ENCODE data around the gene CADPS.

CADPS gene

DNA sequence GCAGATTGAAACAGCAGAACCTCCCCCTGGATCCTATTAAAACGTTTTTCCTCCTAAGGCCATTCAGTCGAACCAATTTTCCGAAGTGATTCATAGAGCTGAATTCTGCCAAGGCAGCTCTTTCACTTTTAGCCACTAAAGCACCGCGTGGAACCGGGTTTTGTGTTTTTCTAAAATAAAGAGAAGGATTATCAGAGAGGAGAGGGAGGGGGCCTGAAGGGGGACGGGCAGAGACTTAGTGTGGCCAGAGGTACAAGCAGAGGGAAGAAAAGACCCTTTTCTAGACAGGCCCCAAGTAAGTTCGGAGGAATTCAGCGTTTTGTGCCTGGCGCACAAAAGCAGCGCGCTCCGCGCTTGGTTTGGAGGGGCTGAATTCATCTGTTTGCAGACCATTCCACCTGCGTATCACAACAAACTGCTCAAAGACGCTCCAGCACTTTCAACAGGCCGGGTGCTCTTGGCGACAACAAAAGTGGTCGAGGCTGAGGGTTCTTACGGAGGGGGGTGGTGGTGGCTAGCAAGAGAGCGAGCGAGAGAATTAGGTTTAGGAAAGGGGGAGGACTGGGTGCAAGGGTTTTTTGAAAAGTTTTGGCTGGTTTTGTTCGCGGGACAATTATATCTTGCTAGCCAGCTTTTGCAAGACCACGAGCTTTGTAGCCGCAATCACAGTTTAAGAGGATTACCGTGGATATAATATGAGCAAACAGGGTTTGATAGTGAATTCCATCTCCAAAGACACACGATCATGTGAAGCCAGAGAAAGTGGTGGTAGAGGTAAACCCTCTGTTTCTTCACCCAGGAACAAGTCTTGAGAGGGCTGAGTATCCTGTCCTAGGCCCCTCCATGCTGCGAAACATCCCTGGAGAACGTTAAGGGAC lies 500.6 kb downstream of the CADPS start:
- DNase-seq (ENCODE audit: low spot score) = peak; percentile 31

DNA sequence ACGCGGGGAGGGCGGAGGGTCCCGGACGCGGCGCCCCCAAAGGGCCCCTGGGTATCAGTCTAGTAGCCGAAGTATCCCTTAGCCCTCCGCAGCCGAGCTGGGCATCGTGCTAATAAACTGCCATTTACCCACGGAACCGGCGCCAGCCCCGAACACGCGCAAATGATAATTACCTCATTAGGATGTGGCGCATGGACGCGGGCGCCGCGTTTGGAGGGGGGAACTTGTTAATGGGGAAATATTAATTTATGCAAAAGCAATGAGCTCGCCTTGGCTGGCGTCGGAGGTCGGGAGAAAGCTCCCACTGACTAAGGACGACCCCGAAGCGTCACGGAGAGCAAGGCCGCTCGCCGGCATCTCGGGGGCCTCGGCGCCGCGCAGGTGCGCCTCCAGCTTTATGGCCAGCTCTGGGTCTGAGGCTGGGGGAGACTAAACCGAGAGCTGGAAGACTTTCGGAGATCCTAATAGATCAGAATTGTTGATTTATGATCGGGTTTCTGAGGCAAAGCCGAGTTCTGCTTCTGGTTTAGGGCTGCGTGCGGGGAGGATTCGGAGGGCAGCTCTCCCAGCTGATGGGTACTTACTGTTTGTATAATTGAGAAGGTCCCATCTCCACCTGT lies 501.4 kb downstream of the CADPS start:
- DNase-seq (ENCODE audit: low spot score) = no peak

DNA sequence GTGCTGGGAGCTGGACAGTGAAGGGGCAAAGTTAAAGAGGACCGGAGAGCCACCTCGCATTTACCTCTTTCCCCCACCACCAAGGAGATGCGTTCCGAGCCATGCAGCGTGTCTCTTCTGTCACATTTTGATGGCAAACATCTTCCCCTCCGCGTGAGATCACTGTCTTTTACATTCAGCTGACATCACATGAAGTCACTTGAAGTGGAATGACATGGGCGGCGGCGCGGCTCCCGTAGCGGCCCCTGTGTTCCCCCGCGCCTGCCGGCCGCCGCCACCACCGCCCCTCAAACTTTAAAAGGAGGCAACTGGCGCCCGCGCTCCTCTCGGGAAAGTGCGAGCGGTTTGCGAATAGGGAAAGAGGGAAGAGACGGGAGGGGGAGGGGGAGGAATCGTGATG lies 502.0 kb downstream of the CADPS start, which contains the start of gene FEZF2:
Gene FEZF2 (minus strand): TSS at position 336 of the 400 bp plus-strand sequence. CDS start 682 bp downstream, outside the sequence.
- no peak for DNase-seq (ENCODE audit: low spot score)

DNA sequence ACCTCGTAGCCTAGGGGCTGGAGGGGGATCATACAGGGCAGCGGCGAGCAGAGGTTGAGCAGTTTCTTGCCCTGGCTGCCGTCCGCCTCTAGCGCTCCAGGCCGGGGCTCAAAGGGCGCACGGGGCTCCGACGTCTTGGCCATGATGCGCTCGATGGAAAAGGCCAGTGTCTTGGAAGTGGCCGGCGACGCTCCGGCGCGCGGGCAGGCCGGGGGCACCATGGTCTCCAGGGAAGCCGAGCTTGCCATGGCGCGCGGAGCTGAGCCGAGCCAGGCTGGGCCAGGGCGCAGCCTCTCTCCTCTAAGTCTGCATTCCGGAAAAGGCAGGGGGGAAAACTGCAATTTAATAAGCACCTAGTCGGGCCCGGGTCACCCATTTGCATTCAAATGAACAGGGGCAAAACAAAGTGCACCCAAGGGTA lies 502.6 kb downstream of the CADPS start:
- DNase-seq (ENCODE audit: low spot score) = no peak

DNA sequence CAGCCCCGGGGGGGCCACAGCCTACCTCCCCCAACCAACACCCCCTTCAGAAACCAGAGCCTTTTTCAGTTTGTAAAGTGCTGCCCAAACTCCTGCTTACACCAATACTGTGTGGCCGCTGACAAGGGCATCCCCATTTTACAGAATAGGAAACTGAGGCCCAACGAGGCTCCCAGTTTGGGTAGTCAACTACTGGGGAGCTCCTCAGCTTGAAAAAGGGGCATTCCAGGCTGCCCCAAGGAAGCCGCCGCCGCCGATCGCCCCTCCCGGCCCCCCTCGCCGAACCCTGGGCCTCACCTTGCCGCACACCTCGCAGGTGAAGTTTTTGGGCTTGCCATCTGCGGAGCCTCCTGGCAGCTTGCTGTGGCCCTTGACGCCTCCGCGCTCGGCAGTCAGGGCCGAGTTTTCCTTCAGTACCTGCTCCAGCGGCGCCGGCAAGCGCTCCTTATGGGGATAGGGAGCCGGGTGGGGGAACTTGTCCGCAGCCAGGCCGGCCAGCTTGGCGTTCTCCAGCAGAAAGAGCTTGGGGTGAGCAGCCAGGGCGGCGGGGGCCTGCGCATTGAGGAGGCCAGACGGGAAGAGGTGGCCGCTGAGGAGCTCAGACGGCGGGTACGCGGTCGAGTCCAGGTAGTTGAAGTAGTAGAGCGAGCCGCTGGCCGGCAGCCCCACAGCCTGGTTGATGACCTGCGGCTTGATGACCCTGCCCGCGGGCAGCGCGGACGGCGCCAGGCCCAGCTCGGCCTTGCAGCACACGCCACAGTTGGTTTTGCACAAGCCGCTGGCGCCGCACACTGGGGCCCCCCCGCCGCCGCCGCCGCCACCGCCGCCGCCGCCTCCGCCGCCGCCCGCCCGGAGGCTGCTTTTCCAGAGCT lies 503.3 kb downstream of the CADPS start:
- DNase-seq (ENCODE audit: low spot score) = no peak

DNA sequence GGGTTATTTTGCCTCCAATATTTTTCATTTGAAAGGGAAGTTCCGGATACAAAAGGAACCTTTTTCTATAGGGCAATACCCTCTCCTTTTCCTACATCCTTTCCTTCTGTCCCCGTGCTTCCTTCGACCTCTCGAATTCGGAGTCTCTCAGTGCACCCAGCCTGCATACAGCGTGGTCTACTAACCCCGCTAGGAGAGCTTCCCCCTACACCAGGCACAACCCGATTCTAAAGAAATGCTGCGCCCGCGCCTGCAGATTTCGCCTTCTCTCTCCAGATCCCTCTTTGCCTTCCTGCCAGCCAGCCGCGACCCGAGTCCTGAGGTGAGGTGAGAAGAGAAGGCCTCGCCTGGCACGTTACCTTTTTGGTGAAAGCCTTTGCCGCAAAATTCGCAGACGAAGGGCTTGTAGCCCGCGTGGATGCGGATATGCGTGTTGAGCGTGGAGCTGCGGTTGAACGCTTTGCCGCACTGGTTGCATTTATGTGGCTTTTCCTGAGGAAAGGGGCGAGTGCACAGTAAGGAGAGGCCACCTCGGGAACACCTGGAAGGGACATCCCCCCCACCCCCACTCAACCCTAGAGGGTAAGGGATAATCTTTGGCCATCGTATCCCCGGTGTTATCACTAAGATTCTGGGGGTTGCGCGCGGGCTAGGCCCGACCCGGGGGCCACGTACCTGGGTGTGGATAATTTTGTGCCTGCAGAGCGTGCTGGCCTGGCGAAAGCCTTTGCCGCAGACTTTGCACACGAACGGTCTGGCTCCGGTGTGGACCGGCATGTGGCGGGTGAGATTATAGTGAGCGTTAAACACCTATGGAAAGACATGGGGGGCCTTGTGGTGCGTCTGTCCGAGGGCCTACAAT lies 504.1 kb downstream of the CADPS start:
- no peak for DNase-seq (ENCODE audit: low spot score)

DNA sequence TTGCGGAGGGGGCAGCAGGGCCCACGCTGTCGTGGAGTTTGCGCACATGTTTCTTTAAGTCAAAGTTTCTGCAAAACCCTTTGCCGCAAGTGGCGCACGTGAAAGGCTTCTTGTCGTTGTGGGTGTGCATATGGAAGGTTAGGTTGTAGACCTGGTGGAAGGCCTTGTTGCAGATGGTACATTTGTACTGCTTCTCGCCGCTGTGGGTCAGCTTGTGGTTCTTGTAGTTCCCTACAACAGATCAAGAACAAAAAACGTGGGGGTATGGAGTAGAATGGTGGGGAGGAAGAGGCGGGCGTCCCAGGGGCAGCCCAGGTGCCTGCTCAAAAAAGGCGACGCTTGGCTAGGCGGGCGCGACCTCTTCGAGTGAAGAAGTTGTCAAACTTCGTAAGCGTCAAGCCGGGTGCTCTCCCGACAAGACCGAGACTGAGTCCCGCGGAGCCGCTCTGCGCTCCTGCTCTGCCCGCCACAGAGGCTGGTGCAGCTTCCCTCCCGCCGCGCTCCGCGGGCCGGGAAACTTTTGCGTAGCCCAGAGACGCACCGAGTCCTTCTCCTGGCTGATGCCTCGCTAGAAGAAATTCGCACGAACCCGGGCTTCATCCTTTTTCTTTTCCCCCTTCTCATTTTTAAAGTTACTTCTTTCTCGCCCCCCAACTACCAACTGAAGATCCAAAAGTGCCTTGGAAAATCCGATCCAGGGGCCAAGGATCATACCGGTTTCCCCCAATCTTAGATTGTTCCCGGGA lies 504.9 kb downstream of the CADPS start:
- DNase-seq (ENCODE audit: low spot score) = no peak

DNA sequence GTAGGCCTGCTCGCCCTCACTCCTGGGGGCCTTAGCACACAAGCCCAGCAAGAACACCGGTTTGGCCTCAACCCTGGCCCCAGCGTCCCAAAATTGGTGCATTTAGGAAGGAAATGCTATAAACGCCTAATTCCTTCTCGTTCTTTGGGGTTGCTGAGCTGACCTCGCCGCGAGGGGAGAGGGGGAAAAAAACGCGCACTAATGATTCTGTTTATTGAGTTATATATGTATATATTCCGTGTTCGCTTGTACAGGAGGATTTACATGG lies 505.8 kb downstream of the CADPS start:
- no peak for DNase-seq (ENCODE audit: low spot score)

DNA sequence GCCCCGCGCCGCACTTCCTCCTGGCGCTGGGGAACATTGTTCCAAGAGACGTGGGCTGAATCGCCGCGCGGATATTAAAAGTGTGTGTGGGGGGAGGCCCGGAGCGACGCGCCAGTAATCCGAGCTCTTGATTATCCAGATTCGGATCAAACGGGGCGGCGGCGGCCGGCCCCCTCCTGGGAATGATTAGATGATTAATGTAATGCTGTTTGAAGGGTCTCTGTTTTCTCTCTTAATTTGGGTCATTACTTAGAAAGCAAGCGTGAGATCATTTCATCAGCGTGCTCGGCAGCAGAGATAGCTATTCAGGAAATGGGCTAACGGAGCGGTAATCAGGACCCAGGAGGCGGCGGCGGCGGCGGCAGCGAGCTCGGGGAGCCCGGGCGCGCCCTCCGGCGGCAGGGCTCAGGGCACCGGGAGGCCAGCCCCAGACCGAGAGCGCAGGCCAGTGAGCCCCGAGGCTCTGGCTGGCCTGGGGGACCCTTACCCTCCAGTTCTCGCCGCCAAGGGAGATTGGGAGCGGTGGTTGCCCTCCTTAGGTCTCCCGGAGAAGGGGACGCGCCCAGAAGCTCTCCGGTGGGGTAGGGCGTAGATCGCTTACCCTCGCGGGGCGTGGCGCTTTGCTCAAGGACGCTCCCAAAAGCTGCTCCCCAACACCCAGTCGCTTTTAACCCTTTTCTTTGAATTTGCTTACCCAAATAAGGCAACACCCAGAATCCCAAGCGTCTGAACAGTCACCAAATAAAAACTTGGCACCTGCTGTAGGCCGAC lies 506.3 kb downstream of the CADPS start:
- DNase-seq (ENCODE audit: low spot score) = no peak

DNA sequence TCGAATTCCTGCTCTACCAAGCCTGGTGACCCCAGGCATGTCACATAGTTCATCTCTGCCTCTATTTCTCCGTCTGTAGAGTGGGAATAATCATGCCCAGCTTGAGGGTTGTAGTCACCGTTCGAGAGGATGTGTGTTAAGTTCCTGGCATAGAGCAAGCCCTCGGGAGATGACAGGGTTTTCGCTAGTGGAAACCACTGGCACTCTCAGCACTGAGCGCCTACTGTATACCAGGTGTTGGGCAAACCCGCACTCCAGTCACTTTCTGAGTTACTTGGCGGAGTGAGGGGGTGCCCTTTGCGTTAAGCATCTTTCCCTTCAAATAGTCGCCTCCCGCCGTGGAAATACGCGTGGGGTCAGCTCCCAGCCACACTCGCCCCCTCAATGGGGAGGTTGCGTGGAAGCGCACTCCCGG lies 506.9 kb downstream of the CADPS start:
- DNase-seq (ENCODE audit: low spot score) = no peak

DNA sequence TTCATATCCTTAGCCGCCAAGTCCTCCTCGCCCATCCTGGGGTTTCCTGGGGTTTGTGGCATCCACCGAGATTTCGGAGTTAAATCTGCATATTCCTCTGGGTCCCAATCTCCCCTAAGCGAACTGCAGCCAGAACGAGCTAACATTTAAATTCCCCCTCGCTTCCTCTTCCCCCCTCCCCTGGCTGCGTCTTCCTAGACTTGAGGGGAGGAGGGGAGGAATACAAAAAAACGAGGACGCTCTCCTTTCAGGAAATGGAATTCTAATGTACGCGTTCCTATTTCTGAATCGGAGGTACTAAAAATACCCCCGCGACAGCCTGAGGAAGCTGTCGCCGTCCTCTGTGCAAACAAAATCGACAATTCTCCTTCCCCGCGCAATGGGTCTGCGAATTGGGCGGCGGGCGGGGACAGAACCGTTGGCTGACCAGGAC lies 507.4 kb downstream of the CADPS start:
- DNase-seq (ENCODE audit: low spot score) = no peak

DNA sequence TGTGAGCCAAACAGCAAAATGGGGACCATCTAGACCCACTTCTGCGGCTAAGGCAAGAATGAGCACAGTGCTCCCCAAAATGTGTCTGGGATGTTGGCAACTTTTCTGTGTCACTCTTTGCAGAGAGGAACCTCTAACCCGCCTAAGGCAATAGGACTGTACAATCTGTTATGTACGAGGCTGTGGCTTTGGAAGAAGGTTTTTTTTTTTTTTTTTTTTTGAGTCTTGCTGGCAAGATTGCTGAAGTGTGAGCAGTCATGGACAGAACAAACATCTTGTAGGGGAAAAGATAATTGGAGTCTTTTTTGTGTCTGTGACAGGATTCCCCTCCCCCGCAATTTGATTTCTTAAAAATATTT lies 509.1 kb downstream of the CADPS start:
- no peak for DNase-seq (ENCODE audit: low spot score)

DNA sequence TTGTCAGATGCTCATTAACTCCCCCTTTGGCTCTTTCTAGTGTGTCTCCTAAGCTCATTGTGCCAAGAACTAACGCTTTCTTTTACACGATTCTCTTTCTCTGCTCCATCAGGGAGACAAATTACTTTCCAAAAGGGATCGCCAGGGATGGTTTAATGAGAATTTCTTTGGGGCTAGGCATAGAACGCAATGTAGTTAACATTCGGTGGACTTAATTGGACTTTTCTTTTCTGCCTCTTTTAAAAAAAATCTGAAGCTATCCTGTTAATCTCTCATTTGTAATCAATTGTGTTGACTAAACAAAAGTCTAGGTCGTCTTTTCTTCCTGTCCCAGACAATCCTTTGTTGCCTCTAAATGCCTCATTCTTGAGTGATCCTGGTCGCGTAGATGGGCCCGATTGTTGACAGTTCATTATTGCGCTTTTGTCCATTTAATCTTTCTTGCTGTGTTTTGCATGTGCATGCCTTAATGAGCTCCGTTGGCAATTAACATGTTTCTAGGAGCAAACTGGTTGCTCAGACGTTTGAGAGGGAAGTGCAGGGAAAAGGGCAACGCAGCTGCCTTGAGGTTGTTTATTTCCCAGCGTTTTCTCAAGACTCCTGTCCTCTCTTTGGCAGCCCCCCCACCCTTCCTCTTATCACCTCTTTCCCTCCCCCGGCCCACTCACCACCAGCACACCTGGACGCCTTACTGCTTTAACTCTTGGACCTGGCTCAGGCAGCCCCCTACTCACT lies 509.7 kb downstream of the CADPS start:
- no peak for DNase-seq (ENCODE audit: low spot score)

DNA sequence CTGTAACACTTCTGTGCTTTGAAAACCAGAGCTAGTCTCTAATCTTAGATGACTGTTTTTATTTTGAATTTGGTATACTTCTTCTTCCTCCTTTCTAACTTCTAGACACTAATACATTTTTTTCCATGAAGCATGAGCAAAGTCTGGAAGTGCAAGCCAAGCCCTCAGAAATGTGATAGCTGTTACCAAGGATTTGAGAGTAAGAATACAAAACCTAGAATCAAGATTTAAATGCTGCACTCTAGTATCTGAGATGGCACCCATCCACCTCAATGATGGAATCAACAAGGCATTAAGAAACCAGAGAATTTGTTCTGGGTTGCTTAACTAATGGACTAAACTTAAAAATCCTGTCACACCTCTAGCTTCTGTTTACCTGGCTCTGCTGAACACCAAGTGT lies 511.0 kb downstream of the CADPS start:
- no peak for DNase-seq (ENCODE audit: low spot score)

DNA sequence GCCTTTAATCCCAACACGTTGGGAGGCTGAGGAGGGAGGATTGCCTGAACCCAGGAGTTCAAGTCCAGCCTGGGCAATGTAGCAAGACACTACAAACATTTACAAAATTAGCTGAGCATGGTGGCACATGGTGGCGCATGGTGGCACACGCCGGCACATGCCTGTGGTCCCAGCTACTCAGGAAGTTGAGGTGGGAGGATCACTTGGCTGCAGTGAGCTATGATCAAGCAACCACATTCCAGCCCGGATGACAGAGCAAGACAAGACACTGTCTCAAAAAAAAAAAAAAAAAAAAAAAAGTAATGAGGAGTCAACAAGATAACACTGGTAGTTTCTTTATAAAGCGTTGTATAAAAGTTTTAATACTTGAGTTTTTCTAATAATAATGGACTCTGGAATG lies 511.9 kb downstream of the CADPS start:
- DNase-seq (ENCODE audit: low spot score) = no peak

DNA sequence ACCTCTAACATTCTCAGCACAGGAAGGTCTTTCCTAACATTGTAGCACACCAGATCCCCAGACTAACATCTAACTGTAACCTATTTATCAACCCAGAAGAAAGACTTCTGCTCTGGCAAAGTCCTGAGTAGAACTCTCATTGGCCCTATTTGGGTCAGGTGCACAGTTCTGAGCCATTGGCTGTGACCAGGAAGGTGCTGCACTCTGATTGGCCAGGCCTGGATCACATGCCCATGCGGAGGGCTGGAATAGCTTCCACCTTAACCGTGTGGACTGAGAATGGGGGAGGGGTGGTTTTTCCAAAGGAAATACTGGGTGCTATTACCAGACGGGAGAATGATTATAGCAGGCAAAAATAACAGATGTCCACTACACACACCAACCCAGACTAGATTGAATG lies 513.4 kb downstream of the CADPS start:
- no peak for DNase-seq (ENCODE audit: low spot score)

DNA sequence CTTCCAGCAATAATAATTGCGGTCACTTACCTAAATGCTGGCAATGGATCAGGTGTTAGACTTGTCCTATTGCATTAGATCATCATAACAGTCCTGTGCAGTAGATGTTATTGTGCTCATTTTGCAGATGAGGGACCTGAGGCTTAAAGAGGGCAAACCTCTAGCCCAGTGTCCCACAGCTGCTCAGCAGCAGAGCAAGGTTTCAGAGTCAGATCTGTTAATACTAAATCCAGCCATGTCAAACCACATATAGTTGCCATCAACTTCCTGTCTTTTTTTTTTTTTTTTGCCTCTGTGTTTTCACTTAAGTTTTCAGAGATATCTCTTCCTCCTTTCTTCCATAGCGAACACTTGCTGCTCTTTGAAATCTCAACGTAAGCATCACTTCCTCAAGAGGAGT lies 514.0 kb downstream of the CADPS start:
- no peak for DNase-seq (ENCODE audit: low spot score)

DNA sequence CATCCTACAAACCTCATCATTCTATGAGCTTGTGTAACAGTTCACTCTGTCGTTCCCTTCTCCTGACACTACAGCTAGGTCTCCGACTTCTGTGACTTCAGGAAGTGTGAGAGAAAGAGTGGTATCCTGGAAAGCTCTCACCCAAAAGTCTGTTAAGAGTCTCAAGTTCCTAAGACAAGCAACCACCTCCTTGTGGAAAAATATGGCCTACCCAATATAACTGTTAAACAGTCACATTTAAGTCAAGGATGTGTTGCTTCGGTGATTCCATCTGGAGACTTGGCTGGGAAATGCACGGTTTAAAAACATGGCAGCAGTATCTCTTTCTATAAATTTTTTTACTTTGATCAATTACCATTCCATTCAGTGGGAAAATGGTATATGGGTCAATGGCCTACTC lies 515.7 kb downstream of the CADPS start:
- DNase-seq (ENCODE audit: low spot score) = no peak

DNA sequence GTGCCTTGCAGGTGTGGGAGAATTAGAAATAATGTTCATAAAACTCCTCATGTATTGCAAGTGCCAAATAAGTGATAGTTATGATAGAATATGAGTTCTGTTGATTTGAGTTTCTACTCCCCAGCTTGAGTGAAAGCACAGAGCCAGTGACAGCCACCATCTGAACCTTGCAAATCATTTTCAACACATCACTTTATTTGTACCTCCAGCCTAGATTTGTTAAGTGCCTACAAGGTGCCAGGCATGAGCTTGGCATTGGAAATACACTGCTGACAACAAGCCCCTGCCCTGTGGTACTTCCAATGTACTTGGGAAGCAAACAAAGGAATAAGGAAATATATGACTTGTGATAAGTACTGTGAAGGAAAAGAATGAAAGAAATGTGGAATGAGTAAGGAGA lies 518.9 kb downstream of the CADPS start:
- no peak for DNase-seq (ENCODE audit: low spot score)

DNA sequence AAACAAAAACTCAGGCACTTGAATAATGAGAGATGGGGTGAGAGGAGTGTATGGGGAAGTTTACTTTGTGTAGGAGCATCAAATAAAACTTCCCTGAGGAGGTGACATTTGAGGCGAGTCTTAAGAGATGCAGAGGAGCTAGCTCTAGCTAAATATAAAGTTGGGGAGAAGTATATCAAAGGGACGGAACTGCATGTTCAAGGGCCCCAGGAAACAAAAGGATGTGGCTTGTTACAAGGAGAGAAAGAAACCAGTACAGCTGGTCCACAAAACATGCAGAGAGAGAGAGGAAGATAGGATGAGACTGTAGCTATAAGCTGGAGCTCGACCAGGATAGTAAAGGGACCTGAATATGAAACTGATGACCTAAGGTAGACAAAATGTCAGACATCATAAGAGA lies 519.5 kb downstream of the CADPS start:
- DNase-seq (ENCODE audit: low spot score) = no peak
